Ammon's horn (tissue), 1 donor: ENCODE data around the gene DAB1.
A peak's percentile ranks its signal among the peaks of the same experiment; 100 is the strongest.

Experiments used
- DNase-seq: peaks from one replicate; pipeline ENCODE4 v3.0.0-alpha.2; 2016; ENCODE audit warnings: low spot score

Gene DAB1

DNA sequence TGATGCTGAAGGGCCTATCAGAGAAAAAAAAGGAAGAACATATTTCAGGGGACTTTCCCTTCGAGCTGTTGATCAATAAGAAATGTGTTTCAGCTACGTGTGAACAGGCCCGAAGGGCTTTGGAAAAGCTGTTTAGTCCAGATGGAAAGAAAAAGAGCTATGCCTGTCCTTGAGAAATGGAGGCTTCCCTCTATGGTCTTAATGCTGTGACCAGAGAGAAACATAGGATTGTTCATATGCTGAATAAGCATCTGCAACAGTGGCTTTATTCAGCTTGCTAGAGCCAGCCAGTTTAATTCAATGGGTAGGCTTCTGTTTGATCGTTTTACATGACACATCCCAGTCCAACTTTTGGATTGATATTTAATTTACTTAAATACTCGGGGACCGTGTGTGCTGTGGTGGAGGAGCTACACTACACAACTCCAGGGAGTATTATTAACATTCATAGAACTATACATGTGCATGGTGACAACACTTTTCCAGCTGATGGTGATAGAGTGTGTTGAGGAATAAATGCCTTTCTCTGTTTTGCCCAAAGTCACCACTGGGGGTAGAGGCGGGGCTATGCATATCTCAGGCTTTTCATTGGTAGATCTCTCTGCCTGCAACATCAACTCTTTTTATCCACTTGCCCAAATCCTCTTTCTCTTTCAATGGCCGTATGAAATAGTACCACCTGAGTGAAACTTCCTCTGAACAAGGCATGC lies 351.3 kb downstream of the DAB1 start:
- DNase-seq, result no peak

DNA sequence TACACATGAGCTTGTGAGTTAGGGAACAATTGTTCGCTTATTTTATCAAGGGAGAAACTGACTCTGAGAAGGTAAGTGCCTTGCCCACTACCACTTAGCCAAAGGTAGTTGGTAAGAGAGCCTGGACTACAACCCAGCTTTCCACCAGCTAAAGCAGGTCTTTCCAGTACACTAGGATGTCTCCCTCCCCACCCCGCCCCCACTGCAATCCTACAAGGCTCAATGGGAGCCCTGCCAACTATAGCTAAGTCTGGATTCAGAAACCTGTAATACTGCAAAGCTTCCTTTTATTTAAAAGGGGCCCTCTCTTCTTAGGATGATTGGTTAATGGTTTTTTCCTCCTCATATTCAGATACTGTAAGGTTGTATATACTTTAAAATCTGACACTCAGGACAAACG lies 356.0 kb downstream of the DAB1 start:
- DNase-seq, result no peak

DNA sequence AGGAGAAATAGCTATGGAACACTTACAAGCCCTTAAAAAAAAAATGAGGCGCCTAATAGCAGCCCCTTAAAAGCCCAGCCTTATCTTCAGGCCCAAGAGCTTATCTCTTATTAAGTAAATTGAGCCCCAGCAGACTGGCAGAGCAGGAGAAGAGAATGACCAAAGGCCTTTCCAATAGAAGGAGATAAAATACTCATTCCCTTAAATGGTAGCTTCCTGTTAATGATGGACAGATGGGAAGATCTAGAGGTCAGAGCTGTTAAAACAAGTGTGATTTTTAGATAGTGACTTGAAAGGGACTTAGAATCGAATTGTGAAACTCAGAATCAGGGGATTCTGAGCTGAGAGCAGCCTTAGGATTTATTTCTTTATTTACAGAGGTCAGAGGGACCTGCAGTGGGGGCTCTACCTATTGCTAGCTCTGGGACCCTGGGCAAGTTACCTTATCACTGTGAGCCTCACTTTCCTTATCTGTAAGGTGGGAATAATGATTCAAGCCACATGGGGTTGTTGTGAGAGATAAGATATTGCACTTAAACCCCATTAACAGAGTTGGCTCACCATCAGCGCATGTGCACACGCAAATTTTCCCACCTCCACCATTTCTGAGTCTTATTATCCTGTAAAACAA lies 356.8 kb downstream of the DAB1 start:
- DNase-seq, result no peak

DNA sequence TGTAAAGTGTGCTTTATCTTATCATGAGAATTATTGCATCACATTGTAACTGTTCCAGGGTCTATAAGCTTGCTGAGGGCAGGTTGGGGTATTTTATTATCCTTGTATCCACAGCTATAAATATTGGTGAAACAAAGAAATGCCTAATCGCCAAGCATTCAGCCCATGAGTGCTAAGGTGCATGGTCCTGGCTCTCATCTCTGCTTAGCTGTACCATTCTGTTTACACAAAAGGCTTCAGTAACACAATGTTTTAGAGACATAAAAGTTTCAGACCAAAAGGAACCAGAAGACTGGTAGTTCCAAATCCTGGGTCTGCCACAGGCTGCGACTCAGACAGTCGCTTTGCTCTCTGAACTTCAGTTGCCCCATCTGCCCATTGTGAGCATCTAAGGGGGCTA lies 358.4 kb downstream of the DAB1 start:
- no peak for DNase-seq

DNA sequence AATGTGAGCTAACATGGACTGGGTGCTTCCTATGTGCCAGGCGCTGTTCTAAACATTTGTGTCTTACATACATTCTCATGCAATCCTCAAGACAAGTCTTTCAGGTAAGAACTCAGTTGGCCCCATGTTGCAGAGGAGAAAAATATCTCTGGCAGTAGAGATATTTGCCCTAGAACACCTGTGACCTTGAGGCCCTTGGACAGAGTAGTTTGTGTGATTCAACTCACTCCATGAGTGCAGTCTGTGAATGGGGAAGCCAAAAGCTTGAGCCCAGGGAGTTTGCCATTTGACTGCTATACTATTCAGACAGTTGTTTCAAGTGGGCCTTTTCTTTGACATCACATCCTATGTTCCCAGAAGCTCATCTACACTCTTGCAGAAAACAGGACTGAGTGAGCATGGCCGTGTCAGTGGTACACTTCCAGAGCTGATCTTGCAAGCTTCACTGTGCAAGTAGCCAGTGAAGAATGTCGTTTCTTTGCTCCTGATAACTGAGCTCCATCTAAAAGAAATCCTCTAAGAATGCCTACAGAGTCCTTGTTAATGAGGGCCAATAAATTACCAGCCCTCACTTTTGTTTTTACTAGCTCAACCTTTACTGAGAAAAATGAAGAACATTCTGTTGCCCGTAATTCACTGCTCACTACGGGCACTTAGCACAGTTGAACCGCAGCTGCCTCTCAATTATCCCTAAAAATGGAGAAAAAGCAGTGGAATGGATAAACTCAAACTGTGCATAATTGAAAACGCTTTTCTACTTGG lies 359.3 kb downstream of the DAB1 start:
- DNase-seq, result no peak

DNA sequence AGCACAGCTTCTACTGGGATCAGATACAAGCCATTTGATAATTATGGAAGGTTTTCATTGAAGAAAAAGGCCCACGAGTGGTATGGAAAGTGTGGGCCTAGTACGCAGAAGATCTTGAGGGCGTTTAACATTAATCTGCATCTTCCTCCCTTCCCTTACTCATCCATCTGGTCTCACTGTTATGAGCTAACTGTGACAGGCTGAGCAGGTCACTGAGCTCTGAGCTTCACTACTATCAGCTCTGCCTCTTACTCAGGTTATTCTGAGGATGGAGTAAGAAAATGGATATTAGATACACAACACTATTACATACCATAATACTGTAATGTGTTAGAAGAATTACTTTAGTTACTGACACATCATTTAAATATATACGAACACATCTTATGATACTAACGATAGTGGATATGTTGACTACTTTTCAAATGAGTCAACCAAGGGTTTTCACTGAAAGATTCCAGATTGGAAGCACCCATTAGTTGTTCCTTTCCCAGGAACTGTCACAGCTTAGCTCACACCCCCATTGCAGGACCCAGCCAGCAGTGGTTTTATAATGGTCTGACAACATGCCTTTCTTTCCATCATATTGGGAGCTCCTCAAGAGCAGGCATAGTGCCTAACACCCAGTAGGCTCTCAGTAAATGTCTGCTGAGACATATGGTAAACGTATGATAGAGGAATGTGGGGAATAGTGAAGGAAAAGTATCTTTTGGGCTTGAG lies 360.3 kb downstream of the DAB1 start:
- DNase-seq, result no peak

DNA sequence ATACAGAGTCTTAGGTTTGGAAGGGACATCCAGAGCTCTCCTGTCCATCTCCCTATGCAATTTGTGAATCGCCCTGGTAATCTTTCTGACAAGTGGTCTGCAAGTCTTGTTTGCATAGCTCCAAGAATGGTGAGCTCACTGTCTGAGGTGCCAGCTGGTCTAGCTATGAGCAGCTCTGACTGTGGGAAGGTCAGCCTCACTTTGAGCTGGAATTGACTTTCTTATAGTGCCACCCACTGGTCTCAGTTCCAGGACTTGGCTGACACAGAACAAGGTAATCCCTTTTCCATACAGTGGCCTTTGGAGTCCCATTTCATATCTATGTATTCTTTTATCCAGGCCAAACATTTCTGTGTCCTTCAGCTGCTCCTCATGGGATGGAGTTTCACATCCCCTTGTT lies 362.5 kb downstream of the DAB1 start:
- DNase-seq, result no peak

DNA sequence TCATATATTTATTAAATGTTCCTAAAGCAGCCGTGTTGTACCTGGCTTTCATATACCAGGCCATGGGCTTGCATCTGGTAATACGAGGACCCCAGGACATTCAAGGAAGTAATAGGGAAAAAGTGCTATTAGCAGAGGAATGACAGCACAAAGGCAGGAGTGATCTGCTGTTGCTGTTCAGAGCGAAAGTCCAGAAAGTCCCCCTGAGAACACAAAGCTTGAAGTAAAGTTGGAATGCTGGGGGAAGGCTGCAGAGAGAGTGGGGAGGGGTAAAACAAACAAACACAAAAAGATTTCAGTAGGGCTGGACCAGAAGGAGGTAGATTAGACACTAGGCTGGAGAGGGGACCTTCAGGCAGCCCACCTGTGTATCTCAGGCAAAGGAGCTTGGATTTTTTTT lies 363.4 kb downstream of the DAB1 start:
- no peak for DNase-seq

DNA sequence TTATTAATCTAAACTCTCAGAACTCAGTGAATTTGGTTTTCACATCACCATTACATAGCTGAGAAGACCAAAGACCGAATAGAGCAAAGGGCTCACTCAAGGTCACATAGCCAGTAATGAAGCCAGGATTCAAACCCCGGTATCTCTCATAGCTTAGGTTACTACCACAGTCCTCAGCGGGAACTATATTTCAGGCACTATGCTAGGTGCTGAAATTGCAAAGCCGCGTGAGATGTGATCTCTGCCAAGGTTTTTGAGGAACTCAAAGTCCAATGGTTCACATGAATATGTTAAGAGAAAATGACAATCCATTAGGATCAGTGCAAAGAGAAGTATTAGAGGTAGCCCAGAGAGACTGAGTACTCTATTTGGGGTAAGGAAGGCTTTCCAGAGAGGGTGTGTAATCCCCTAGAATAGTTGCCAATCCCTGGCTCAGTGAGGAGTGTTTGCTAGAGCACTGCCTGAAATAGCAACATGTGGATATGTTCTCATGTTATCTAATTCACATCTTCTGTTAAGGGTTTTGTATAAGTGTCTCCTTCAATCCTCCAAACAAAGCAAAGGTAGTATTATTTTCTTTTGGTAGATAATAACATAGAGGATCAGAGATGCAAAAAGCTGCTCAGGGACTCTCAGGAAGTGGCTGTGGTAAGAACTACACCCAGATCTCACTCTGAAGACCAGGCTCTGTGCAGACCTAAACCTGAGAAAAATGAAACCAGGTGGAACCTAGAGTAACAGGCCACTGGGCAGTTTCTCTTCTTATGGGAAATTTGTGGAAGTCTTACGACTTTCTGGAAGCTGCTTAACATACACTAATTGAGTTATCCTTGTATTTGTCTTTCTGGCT lies 365.0 kb downstream of the DAB1 start:
- peak; percentile 12 for DNase-seq

DNA sequence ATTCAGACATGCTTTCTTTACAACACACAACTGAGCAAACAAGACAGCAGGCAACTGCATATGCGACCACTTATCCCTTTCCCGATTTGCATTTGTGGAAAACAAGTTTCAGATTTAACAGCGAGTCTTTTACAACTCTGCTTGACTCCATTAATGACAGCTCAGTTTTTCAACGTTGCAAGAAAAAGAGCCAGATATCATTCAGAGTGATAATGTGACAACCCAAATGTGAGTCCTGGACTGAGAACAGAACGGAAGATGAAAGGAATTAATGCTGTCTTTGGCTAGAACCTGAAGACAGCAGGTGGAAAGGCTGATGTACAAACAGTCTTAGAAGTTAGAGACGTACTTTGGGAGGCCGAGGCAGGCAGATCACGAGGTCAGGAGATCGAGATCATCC lies 375.0 kb downstream of the DAB1 start:
- DNase-seq, result no peak

DNA sequence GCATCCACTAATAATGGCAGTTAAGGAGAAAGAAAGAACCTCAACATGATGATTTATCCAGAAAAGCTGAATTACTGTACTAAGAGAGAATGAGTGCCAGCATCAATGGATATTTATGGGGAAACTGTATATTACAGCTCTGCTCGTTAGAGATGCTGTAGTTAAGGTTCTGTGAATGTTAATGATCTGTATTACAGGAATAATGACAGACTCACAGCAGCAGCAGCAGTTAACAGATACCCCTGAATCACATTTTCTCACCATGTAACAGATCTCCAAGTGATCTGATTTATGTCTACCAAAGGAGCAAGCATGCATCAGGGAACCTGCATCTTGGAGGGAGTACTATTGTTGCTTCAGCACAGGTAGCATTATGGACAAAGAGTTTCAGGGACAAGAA lies 377.4 kb downstream of the DAB1 start:
- DNase-seq, result no peak

DNA sequence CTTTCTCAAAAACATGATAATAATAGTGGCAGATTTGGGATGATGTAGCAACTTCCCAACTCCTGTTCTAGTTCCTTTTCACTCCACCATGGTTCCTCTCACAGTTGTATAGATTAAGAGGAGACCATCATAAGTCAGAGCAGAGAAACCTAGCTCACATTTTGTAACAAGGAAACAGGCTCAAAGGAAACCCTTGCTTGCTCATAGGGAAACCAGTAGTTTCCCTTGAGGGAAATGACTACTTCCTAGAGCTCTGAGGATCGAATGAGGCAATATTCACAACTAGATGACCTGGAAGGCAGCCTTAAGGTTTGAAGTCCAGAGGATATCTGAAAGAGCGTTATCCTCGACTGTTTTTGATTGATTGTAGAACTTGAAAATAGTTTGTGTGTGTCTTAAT lies 382.0 kb downstream of the DAB1 start:
- DNase-seq, result no peak

DNA sequence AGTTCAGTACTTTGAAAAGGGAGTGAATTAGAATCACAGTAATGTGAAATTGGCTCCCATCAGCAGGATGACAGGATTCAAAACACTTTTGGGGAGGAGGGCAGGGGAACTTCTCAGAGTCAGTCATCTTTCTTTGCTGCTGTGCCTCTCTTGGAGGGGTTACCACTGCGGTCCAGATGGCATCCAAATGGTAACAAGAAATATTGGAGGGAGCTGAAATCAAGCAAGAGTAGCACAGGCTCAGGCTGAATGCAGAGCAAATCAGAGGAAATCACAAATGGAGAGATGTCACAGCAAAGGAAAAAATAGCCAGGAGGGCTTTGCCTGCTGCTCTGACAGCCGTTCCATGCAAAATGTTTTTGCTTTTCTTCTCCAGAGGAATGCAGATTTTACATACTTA lies 383.0 kb downstream of the DAB1 start:
- peak; percentile 22 for DNase-seq

DNA sequence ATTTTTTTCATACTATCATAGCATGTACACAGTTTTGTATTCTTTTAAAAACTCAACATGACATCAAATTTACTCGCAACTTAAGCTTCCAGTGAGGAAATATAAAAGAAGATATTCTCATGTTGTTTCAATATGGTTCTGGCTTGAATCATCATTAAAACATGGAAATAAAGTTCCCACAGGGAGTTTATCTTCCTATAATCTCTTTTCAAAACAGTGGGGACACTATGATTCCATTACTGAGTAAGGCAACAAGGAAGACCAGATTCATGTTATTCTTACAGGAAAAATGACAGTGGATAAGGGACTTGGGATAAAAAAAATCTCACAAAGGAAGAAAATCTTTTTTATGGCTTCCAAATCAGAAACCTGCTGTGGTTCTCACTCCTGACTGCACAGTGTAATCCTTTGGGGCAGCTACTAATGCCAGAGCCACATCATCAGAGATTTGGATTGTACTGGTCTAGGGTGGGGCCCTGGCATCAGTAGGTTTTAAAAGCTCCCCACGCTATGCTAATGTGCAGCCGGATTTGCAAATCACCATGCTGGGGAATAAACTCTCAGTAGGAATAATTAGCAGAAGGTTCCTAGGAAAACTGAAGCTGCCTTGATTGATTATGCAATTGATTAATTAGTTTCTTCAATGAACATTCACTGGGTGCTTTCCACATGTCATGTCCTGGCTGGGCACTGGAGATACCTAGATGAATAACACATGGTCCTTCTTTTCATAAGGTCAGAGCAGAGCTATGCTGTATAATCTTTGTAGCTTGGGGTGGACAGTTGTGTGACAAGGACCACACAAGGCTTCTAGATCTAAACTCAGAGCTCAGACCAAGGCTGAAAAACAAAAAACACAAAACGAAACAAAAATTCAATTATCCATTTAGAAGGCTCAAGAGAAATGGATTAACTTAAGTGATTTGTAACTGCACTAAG lies 386.9 kb downstream of the DAB1 start:
- no peak for DNase-seq

DNA sequence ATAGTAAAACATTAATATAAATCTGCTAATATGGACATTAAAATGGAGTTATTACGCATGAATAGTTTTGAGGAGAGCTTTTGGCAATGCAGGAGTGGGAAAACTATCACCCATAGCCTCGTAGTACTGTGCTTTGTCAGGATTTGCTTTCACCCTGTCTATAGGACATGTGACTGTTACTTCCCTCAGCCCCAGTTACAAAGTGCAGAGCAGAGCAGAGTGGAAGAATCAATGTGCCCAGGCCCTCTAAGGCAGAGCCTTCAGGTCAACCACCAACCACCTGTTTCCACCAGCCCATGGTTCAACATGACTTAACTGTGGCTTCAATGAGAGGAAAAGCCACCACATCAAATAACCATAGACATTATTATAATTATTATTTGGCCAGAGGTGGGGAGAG lies 389.1 kb downstream of the DAB1 start:
- no peak for DNase-seq

DNA sequence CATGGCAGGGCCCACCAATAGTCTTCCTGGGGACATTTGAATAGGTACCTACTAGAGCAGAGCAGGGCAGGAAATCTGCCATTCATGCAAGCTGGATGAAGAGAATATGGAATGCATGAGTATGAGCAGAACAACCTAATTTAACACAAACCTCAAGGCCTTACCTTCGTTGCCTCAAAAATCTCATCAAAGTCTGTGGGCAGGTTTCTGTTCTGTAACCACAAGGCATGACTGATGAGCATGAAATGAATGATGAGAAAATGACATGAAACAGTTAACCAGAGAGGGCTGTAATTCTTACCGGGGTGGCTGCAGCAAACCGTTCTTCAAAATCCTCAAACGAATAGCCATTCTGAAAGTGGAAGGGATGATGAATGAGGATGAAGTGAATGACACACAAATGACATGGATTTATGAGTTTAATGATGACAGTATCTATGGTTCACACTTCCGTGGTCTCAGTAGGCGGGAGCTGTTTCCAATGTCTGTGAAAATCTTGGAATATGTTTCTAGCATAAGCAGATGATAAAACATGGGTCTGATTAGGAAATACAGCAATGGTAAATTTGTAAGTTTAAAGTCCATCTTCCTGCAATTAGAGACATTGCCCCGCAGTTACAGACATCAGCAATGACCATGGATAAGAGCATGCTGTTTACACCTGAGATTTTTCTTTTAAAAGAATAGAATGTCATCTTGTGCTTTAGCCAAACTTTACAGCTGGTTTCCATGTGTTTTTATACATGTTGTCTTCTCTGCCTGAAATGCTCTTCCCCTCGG lies 390.4 kb downstream of the DAB1 start:
- DNase-seq, result no peak

DNA sequence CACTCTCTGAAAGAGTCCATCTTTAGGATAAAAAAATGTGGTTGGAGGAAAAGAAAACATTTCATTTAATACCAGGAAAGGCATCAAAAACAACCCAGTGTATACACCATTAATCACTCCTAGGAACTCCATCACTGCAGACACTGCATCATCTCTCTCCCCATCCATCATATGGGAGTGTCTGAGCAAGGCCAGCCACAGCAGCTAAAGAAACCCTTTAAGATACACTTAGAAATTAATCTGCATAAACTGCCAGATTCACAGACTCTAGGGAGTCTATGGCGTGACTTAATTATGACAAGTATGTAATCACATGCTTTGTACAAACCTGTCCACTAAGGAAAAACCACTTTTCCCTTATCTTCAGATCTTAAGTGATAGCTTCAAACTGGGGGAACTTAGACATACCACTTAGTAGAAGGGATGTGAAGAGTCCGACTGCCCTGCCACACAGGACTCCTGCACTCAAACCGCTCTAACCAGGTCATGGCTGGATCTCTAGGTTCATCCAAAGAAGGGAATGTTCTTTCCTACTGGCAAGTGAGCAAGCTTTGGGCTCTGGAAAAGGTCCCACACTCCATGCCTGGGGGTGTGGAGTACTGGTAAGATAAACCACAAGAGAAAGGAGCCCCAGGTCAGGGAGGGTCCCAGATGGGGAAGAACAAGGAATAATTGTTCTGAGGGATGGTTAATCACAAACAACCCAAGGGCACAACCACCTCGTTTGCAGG lies 397.1 kb downstream of the DAB1 start:
- no peak for DNase-seq

DNA sequence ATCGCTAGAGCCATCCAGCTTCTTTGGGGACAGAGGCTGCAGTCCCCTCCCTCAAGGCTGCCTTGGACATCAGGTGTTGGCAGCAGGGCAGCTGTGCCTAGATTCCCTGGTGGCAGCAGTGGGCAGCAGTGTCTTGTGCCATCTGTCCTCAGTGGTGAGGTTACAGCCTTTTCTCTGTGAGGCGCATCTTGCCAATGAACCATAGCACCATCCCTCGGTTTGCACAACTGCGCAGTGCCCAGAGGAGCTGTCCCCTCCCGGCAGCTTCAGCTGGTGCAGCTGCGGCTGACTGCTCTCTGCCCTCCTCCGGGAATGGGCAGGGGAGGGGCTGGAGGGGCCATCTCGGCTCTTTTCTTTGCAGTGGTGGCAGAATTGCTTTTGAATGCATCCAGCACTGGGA lies 399.0 kb downstream of the DAB1 start:
- DNase-seq, result peak; percentile 80

DNA sequence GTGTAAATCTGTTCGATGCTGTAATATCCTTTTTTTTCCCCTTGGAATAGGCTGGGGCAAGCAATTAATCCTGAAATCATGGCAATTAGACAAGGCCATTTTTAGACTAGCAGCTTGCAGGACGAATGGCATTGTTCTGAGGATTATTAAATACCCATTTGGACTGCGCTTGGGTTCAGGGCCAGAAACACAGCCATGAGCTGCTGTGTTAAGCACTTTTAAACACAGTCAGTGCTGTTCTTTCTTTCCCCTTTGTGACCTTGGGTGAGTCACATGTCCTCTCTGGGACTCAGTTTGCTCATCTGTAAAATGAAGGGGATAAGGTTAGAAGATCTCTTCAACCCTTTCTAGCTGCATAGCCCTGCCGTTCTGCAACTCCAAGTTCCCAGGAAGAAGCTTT lies 399.4 kb downstream of the DAB1 start:
- DNase-seq, result peak; percentile 9
